ENCODE data around the gene PPP1R3F. TPM values are rescaled to one million over a fixed set of nuclear protein-coding genes. Genes with fewer than 3 reads are reported as not detected.
A peak's percentile ranks its signal among the peaks of the same experiment; 100 is the strongest.

The PPP1R3F gene
- total and polyA plus RNA-seq, 9 of the 15 experiments (the other 6 are each of a cell fraction or from before 2014, with no cell fraction given): 0.03 to 0.91 (median 0.43) TPM; not detected in 1

DNA sequence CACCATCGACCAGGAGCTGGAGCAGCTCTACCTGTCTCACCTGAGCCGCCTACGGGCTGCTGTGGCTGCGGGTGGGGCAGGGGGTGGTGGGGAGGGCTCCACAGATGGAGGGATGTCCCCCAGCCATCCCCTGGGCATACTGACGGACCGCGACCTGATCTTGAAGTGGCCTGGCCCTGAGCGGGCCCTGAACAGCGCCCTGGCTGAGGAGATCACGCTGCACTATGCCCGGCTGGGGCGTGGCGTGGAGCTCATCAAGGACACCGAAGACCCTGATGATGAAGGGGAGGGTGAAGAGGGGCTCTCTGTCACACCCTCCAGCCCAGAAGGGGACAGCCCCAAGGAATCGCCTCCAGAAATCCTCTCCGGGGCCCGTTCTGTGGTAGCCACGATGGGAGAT, 16.5 kb downstream of the PPP1R3F start (continued):
- TF ChIP-seq MAZ (CRISPR knock-in tag; conservative IDR thresholded peaks at IDR 0.05 in 1 of 2, IDR thresholded peaks at IDR 0.05 in 1 of 2) (no peak), MIER1 (IDR thresholded peaks at IDR 0.05; ENCODE audit: low read depth) (no peak), RCOR1 (IDR thresholded peaks at IDR 0.05; ENCODE audit: borderline replicate concordance in 1 of 2, low read depth in 2 of 2, low read length in 2 of 2) (no peak), MYNN (IDR thresholded peaks at IDR 0.05) (no peak), MYNN (CRISPR knock-in tag; IDR thresholded peaks at IDR 0.05) (no peak), IFI16 (CRISPR knock-in tag; IDR thresholded peaks at IDR 0.05) (no peak)
- TF ChIP-seq, protein P1, sequence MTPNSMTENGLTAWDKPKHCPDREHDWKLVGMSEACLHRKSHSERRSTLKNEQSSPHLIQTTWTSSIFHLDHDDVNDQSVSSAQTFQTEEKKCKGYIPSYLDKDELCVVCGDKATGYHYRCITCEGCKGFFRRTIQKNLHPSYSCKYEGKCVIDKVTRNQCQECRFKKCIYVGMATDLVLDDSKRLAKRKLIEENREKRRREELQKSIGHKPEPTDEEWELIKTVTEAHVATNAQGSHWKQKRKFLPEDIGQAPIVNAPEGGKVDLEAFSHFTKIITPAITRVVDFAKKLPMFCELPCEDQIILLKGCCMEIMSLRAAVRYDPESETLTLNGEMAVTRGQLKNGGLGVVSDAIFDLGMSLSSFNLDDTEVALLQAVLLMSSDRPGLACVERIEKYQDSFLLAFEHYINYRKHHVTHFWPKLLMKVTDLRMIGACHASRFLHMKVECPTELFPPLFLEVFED (CRISPR knock-in tag; conservative IDR thresholded peaks at IDR 0.05): no peak

DNA sequence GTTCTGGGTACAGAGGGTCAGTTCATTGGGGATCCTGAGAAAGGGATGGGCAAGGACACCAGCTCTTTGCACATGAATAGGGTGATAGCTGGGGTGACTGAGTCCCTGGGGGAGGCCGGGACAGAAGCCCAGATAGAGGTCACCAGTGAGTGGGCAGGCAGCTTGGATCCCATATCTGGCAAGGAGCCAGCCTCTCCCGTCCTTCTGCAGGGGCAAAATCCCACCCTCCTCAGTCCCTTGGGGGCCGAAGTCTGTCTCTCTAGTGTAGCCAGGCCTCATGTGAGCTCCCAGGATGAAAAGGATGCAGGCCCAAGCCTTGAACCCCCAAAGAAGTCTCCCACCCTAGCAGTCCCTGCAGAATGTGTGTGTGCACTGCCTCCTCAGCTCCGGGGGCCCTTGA, 17.0 kb downstream of the PPP1R3F start:
- Histone ChIP-seq H3K4me2 (ENCODE audit: insufficient read depth, low read length) (no peak overlapping the region), H3K27me3 (ENCODE audit: control insufficient read depth in 2 of 2, insufficient read depth in 2 of 2, low read length in 2 of 2) (no peaks in the 10 kb centered on the region), H3K36me3 (ENCODE audit: control insufficient read depth, insufficient read depth, low read length) (no peaks in the 10 kb centered on the region), H3K4me1 (replicated peaks in 1 of 2; ENCODE audit: control insufficient read depth in 2 of 2, insufficient read depth in 2 of 2, low read length in 2 of 2) (peaks cover 3 to 15% of the 10 kb centered on the region in 2 experiments; a peak in 3 of 5 replicates), H3K9ac (ENCODE audit: insufficient read depth in 1 of 2, low read depth in 2 of 2, low read length in 2 of 2) (no peak overlapping the region), H4K20me1 (replicated peaks; ENCODE audit: control insufficient read depth, insufficient read depth, low read length) (no peaks in the 10 kb centered on the region), H2AFZ (ENCODE audit: low read depth, low read length) (no peak overlapping the region), H3K27ac (ENCODE audit: extremely low read depth, low read depth, low read length) (no peak overlapping the region), H3K79me2 (ENCODE audit: control insufficient read depth, insufficient read depth, low read length) (no peaks in the 10 kb centered on the region), H3K9me1 (ENCODE audit: control insufficient read depth, insufficient read depth, low read length) (no peaks in the 10 kb centered on the region), H3K4me3 (no peak overlapping the region), H3K9me3 (replicated peaks; ENCODE audit: control insufficient read depth, insufficient read depth, low read depth, low read length) (no peaks in the 10 kb centered on the region)
- CTCF ChIA-PET (ENCODE audit: low intra/inter-chr PET ratio): no interaction called here
- DNase-seq (ENCODE audit: extremely low read depth in 1 of 4, low spot score in 3 of 4): no peak
- ATAC-seq: no peak
- POLR2A ChIA-PET: no interaction called here
- no TSS peak for BruUV-seq (replicated peaks)
- intact Hi-C loops (cut with micrococcal nuclease): no loop called here
- 12% methylated on average over 3 of the region's 4 CpGs for WGBS (ENCODE audit: insufficient coverage, low coverage, missing lambda C conversion rate)
- no peak for FAIRE-seq
- TF ChIP-seq MEF2D (tag; conservative IDR thresholded peaks at IDR 0.05; ENCODE audit: low read depth) (no peak), TRIM28 (IDR thresholded peaks at IDR 0.05) (no peak), SOX6 (IDR thresholded peaks at IDR 0.05) (no peak), TAF9B (IDR thresholded peaks at IDR 0.05; ENCODE audit: partially characterized antibody) (no peak), NFIC (IDR thresholded peaks at IDR 0.05) (peak; percentile 63), MYC (IDR thresholded peaks at IDR 0.05; ENCODE audit: low read depth, low read length) (no peak), MYC (CRISPR knock-in tag; IDR thresholded peaks at IDR 0.05; ENCODE audit: borderline replicate concordance, low read depth) (no peak)
- TF ChIP-seq, protein P2, sequence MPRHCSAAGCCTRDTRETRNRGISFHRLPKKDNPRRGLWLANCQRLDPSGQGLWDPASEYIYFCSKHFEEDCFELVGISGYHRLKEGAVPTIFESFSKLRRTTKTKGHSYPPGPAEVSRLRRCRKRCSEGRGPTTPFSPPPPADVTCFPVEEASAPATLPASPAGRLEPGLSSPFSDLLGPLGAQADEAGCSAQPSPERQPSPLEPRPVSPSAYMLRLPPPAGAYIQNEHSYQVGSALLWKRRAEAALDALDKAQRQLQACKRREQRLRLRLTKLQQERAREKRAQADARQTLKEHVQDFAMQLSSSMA (CRISPR knock-in tag; IDR thresholded peaks at IDR 0.05): no peak
- in situ Hi-C loops (cut with MboI): no loop called here

All from K562 (cell line).